Suprapubic skin (tissue), 4 donors: ENCODE measurements around the gene GRK4. TPM values are rescaled to one million over a fixed set of nuclear protein-coding genes. Genes with fewer than 3 reads are reported as not detected.

Experiments used
- DNase-seq, 2 donors: peaks; one replicate each; pipeline ENCODE4 v3.0.0-alpha.2; 2019; ENCODE audit warnings: low spot score in 2 of 2
- H3K27ac ChIP-seq: fragments of 200-600 bp; sonication (generic); one replicate; pipeline ENCODE4 v1.5.1; 2019
- H3K27me3 ChIP-seq: fragments of 200-600 bp; sonication (generic); one replicate; pipeline ENCODE4 v1.5.1; 2019
- H3K36me3 ChIP-seq: fragments of 200-600 bp; sonication (generic); one replicate; pipeline ENCODE4 v1.5.1; 2019
- H3K4me1 ChIP-seq: fragments of 200-600 bp; sonication (generic); one replicate; pipeline ENCODE4 v1.5.1; 2019
- H3K4me3 ChIP-seq: fragments of 200-600 bp; sonication (generic); one replicate; pipeline ENCODE4 v1.5.1; 2019; ENCODE audit warnings: mild to moderate bottlenecking
- H3K9me3 ChIP-seq: fragments of 200-600 bp; sonication (generic); one replicate; pipeline ENCODE4 v1.5.1; 2019
- CTCF ChIP-seq, 2 donors: fragments of 200-600 bp in 1 of 2; fragments of 450-650 bp in 1 of 2; sonication (generic) in 1 of 2; IDR thresholded peaks; one replicate each; pipeline ENCODE4 v1.5.1; 2016 to 2019; ENCODE audit warnings: antibody characterized with exemption in 2 of 2, mild to moderate bottlenecking in 1 of 2, moderate library complexity in 1 of 2
- EP300 ChIP-seq: sonication (generic); formaldehyde crosslinking; IDR thresholded peaks from one replicate; pipeline ENCODE4 v1.6.1; 2017; ENCODE audit warnings: antibody characterized with exemption
- POLR2A ChIP-seq, 2 donors: fragments of 450-650 bp; IDR thresholded peaks; one replicate each; pipeline ENCODE4 v1.6.1; 2017; ENCODE audit warnings: antibody characterized with exemption in 2 of 2, mild to moderate bottlenecking in 2 of 2, moderate library complexity in 2 of 2
- POLR2AphosphoS5 ChIP-seq, 3 donors: sonication (generic); formaldehyde crosslinking; IDR thresholded peaks; one replicate each; pipeline ENCODE4 v1.6.1; 2017; ENCODE audit warnings: antibody characterized with exemption in 3 of 3
- WGBS: methylation state at CpG from one replicate; pipeline ENCODE4 v1.1.5; 2018; 5-methylcytosine and 5-hydroxymethylcytosine counted together
- total RNA-seq, 4 donors: library from RNA; depleted of rRNA; stranded (reverse); fragments of >200 nt; gene quantifications; one replicate each; pipeline ENCODE4 v1.1.0, GENCODE V29; 2016

The GRK4 gene
- total RNA-seq, 4 donors from 2014 or later = 3.3 to 8.0 (median 4.6) TPM

GRCh38 chr4:3074078-3074845 lies 110.9 kb downstream of the GRK4 start, which contains the start of the genes HTT and HTT-AS:
Gene HTT (plus strand): TSS chr4:3074681. CDS start chr4:3074826, 145 bp downstream.
Gene HTT-AS (minus strand): TSS chr4:3074538.
- peaks cover 29% of the 10 kb centered on the region for H3K4me1 ChIP-seq
- peak; percentile 98 to 99 for DNase-seq
- no peaks in the 10 kb centered on the region for H3K9me3 ChIP-seq
- no peak for TF ChIP-seq EP300
- peak in 1 of 2 donors; percentile 75 for TF ChIP-seq POLR2A (IDR thresholded peaks at IDR 0.05)
- peak in 1 of 2 donors; percentile 11 for TF ChIP-seq CTCF (IDR thresholded peaks at IDR 0.05)
- peak in 1 of 3 donors; percentile 49 for TF ChIP-seq POLR2AphosphoS5 (IDR thresholded peaks at IDR 0.05)
- H3K4me3 ChIP-seq = peak within 1 kb of the TSS; percentile 84
- H3K27me3 ChIP-seq = no peaks in the 10 kb centered on the region
- WGBS = 8% methylated on average over 5 of the region's 81 CpGs
- no peaks in the 10 kb centered on the region for H3K36me3 ChIP-seq
- H3K27ac ChIP-seq = peak within 1 kb of the TSS; percentile 94

- TF ChIP-seq EP300 (no peak), POLR2AphosphoS5 (IDR thresholded peaks at IDR 0.05) (no peak), POLR2A (IDR thresholded peaks at IDR 0.05) (peak in 1 of 2 donors; percentile 28), CTCF (IDR thresholded peaks at IDR 0.05) (no peak)
- Histone ChIP-seq H3K27me3 (no peaks in the 10 kb centered on the region), H3K4me3 (peak overlapping the region; percentile 84), H3K9me3 (no peaks in the 10 kb centered on the region), H3K27ac (peak overlapping the region; percentile 94), H3K36me3 (no peaks in the 10 kb centered on the region), H3K4me1 (peaks cover 29% of the 10 kb centered on the region)
- DNase-seq = peak in 1 of 2 donors; percentile 82
- under 1% methylated on average over 20 of the region's 60 CpGs for WGBS
These were observed 111.7 kb downstream of the GRK4 start for GRCh38 chr4:3074846-3075651.

GRCh38 chr4:3075652-3075981 lies 112.2 kb downstream of the GRK4 start:
- H3K27me3 ChIP-seq = no peaks in the 10 kb centered on the region
- no peaks in the 10 kb centered on the region for H3K9me3 ChIP-seq
- no peaks in the 10 kb centered on the region for H3K36me3 ChIP-seq
- H3K4me3 ChIP-seq = peak overlapping the region; percentile 84
- 0% methylated on average over 5 of the region's 8 CpGs for WGBS
- TF ChIP-seq POLR2AphosphoS5 (IDR thresholded peaks at IDR 0.05) (no peak), CTCF (IDR thresholded peaks at IDR 0.05) (no peak), POLR2A (IDR thresholded peaks at IDR 0.05) (no peak), EP300 (no peak)
- peak overlapping the region; percentile 94 for H3K27ac ChIP-seq
- peaks cover 29% of the 10 kb centered on the region for H3K4me1 ChIP-seq
- DNase-seq = no peak

- no peak overlapping the region for H3K27ac ChIP-seq
- H3K4me1 ChIP-seq = peaks cover 29% of the 10 kb centered on the region
- no peak for DNase-seq
- no peaks in the 10 kb centered on the region for H3K36me3 ChIP-seq
- H3K9me3 ChIP-seq = no peaks in the 10 kb centered on the region
- H3K4me3 ChIP-seq = no peak overlapping the region
- TF ChIP-seq CTCF (IDR thresholded peaks at IDR 0.05) (no peak), POLR2AphosphoS5 (IDR thresholded peaks at IDR 0.05) (no peak), POLR2A (IDR thresholded peaks at IDR 0.05) (no peak), EP300 (no peak)
- WGBS = 68% methylated on average over 2 of the region's 2 CpGs
- no peaks in the 10 kb centered on the region for H3K27me3 ChIP-seq
These were observed 114.4 kb downstream of the GRK4 start for GRCh38 chr4:3077796-3078195.

GRCh38 chr4:3079694-3080123 lies 116.3 kb downstream of the GRK4 start:
- Histone ChIP-seq H3K4me3 (no peak overlapping the region), H3K4me1 (peaks cover 22% of the 10 kb centered on the region), H3K27me3 (no peaks in the 10 kb centered on the region), H3K36me3 (no peaks in the 10 kb centered on the region), H3K9me3 (no peaks in the 10 kb centered on the region), H3K27ac (no peak overlapping the region)
- DNase-seq = no peak
- WGBS = 85% methylated on average over 6 of the region's 6 CpGs
- TF ChIP-seq EP300 (no peak), CTCF (IDR thresholded peaks at IDR 0.05) (no peak)
